ENCODE data around the gene CDSN. TPM values are rescaled to one million over a fixed set of nuclear protein-coding genes. Genes with fewer than 3 reads are reported as not detected.

CDSN gene
- total and polyA plus RNA-seq, 2 experiments from 2014 or later: 0.07 TPM; not detected in 1

GRCh38 chr6:31122791-31123706 lies 2.8 kb upstream of the CDSN start:
- Mint-ChIP-seq H3K27ac (no peak overlapping the region), H3K9me3 (no peaks in the 10 kb centered on the region; the same call in 2 of the 3 replicates), H3K27me3 (ENCODE audit: insufficient read depth, low read depth, poor library complexity) (peaks cover 12% of the 10 kb centered on the region), H3K4me3 (no peak overlapping the region), H3K4me1 (peaks cover 15% of the 10 kb centered on the region), H3K36me3 (ENCODE audit: low read depth) (no peaks in the 10 kb centered on the region)
- H3K4me1 ChIP-seq (ENCODE audit: insufficient read depth): no peaks in the 10 kb centered on the region
- H4K20me1 ChIP-seq (replicated peaks; ENCODE audit: insufficient read depth): no peaks in the 10 kb centered on the region
- ATAC-seq (no peak), DNase-seq (ENCODE audit: low spot score) (no peak)
- no peaks in the 10 kb centered on the region for H3K79me2 ChIP-seq (replicated peaks; ENCODE audit: insufficient read depth)
- no peaks in the 10 kb centered on the region for H3K27me3 ChIP-seq (ENCODE audit: insufficient read depth)
- H3K4me3 ChIP-seq: no peak overlapping the region
- TF ChIP-seq STAT1 (IDR thresholded peaks at IDR 0.05; ENCODE audit: unreplicated experiment): no peak
- no peak for TF ChIP-seq EZH2phosphoT487 (IDR thresholded peaks at IDR 0.05; ENCODE audit: unreplicated experiment)
- no peak overlapping the region for H2AFZ ChIP-seq
- no peak overlapping the region for H3K27ac ChIP-seq (ENCODE audit: low read depth)
- H3F3A ChIP-seq (replicated peaks; ENCODE audit: low read depth): 0 out of 2 replicates have a peak, but pooled peaks cover 4% of the 10 kb centered on the region
- no peaks in the 10 kb centered on the region for H3K36me3 ChIP-seq (ENCODE audit: insufficient read depth)
- H3K9me2 ChIP-seq (ENCODE audit: insufficient read depth): no peaks in the 10 kb centered on the region
- H3K4me2 ChIP-seq: no peak overlapping the region

DNA sequence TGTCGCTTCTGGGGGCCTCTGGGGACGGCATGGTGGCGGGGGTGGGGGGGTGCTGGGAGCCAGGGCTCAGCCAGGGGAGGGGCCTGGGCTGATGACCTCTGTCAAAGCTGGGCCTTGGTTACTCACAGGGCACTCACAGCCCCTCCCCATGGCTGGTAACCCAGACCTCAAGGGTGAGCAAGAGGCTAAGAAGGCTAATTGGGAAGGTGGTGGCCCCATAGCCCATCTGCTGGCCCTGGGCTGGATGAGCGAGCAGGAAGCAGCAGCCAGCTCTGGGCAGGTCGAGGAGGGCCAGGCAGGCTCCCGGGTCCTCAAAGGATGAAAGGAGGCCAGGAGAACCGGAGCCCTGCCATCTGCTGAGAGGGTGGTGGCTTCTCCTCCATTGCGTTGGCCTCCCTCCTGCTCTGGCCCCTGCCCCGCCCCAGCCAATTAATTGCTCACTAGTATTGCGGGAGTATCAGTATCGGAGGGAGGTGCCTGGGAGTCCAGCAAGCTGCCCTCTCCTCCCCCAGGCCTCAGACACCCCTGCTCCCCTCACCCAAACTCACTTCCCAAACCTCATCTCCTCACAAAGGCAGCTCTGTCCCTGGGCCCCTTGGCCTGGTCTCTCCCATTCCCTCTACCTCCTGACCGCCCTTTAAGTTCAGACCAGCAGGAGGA lies 1.0 kb upstream of the CDSN start:
- H3K27me3 ChIP-seq (ENCODE audit: insufficient read depth): no peaks in the 10 kb centered on the region
- no peaks in the 10 kb centered on the region for H3K79me2 ChIP-seq (replicated peaks; ENCODE audit: insufficient read depth)
- H3K36me3 ChIP-seq (ENCODE audit: insufficient read depth): no peaks in the 10 kb centered on the region
- Mint-ChIP-seq H3K9me3 (no peaks in the 10 kb centered on the region), H3K27ac (no peak overlapping the region), H3K4me3 (no peak overlapping the region), H3K27me3 (ENCODE audit: insufficient read depth, low read depth, poor library complexity) (peaks cover 19% of the 10 kb centered on the region), H3K4me1 (peaks cover 8% of the 10 kb centered on the region; the same call in 2 of the 3 replicates), H3K36me3 (ENCODE audit: low read depth) (no peaks in the 10 kb centered on the region)
- H3K4me2 ChIP-seq: no peak overlapping the region
- no peak overlapping the region for H2AFZ ChIP-seq
- DNase-seq (ENCODE audit: low spot score): no peak
- no peaks in the 10 kb centered on the region for H3F3A ChIP-seq (replicated peaks; ENCODE audit: low read depth)
- no peaks in the 10 kb centered on the region for H4K20me1 ChIP-seq (replicated peaks; ENCODE audit: insufficient read depth)
- no peaks in the 10 kb centered on the region for H3K4me1 ChIP-seq (ENCODE audit: insufficient read depth)
- H3K9me2 ChIP-seq (ENCODE audit: insufficient read depth): no peaks in the 10 kb centered on the region
- no peak overlapping the region for H3K4me3 ChIP-seq
- ATAC-seq: no peak
- no peak overlapping the region for H3K27ac ChIP-seq (ENCODE audit: low read depth)
- TF ChIP-seq, protein P1, sequence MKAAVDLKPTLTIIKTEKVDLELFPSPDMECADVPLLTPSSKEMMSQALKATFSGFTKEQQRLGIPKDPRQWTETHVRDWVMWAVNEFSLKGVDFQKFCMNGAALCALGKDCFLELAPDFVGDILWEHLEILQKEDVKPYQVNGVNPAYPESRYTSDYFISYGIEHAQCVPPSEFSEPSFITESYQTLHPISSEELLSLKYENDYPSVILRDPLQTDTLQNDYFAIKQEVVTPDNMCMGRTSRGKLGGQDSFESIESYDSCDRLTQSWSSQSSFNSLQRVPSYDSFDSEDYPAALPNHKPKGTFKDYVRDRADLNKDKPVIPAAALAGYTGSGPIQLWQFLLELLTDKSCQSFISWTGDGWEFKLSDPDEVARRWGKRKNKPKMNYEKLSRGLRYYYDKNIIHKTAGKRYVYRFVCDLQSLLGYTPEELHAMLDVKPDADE (IDR thresholded peaks at IDR 0.05): no peak
- no peak for TF ChIP-seq CREB1 (CRISPR knock-in tag; IDR thresholded peaks at IDR 0.05; ENCODE audit: low read depth)
- TF ChIP-seq NANOG (IDR thresholded peaks at IDR 0.05; ENCODE audit: borderline replicate concordance): no peak
- no peak for TF ChIP-seq ZNF331 (CRISPR knock-in tag; IDR thresholded peaks at IDR 0.05; ENCODE audit: low read depth)
- no peak for TF ChIP-seq CTCF (conservative IDR thresholded peaks at IDR 0.05; ENCODE audit: low read depth in 2 of 2)
- no peak for TF ChIP-seq EZH2 (IDR thresholded peaks at IDR 0.05; ENCODE audit: low read depth, unreplicated experiment)
- TF ChIP-seq JUNB (IDR thresholded peaks at IDR 0.05; ENCODE audit: unreplicated experiment): no peak
- no peak for TF ChIP-seq EZH2phosphoT487 (IDR thresholded peaks at IDR 0.05; ENCODE audit: unreplicated experiment)
- TF ChIP-seq STAT1 (IDR thresholded peaks at IDR 0.05; ENCODE audit: unreplicated experiment): no peak
- TF ChIP-seq ZNF114 (CRISPR knock-in tag; IDR thresholded peaks at IDR 0.05): no peak
- TF ChIP-seq REST (IDR thresholded peaks at IDR 0.05; ENCODE audit: unreplicated experiment): no peak
- no peak for TF ChIP-seq POLR2AphosphoS5 (IDR thresholded peaks at IDR 0.05; ENCODE audit: low read depth)
